Posterior vena cava (tissue), 2 donors: ENCODE results near the gene TSG101. TPM values are rescaled to one million over a fixed set of nuclear protein-coding genes. Genes with fewer than 3 reads are reported as not detected.

Source experiments
- DNase-seq: peaks from one replicate; pipeline ENCODE4 v3.0.0-alpha.2; 2020; ENCODE audit warnings: low spot score
- intact Hi-C, 2 donors: fragments of 100-400 bp; cut with DNase I; formaldehyde crosslinking; loops; one replicate each; pipeline versions ENCODE4 v1.14.1 to v1.14.2; 2022 to 2023
- total RNA-seq, 2 donors: library from RNA; stranded (reverse); fragmentation: NEBNext Ultra II Directional; extraction: Animal tissue kit (Norgen Biotek cat#: 25700); gene quantifications; one replicate each; pipeline ENCODE4 v1.2.1, GENCODE V29; 2021
- donor health status: DM: yes; HTN: yes; CAD: no.
- donor health status: DM: yes; HTN: yes; CAD: no.

Gene TSG101
- total RNA-seq, 2 donors from 2014 or later: 43.9 to 44.2 TPM

- DNase-seq: no peak
- intact Hi-C loops: no loop called here
Measured at GRCh38 chr11:18495703-18496102, 31.0 kb downstream of the TSG101 start.

- no peak for DNase-seq
- intact Hi-C loops: no loop called here
Measured at GRCh38 chr11:18495271-18495670, 31.5 kb downstream of the TSG101 start.

GRCh38 chr11:18493310-18493709, 33.4 kb downstream of the TSG101 start:
- no peak for DNase-seq
- intact Hi-C loops: no loop called here

- intact Hi-C loops: no loop called here
Measured at GRCh38 chr11:18492888-18493287, 33.9 kb downstream of the TSG101 start.

GRCh38 chr11:18491924-18492323, 34.8 kb downstream of the TSG101 start:
- intact Hi-C loops: no loop called here
- DNase-seq: no peak

More at GRCh38 chr11:18492888-18493287, 33.9 kb downstream of the TSG101 start:
- no peak for DNase-seq

GRCh38 chr11:18490736-18491485, 35.8 kb downstream of the TSG101 start:
- no peak for DNase-seq
- intact Hi-C loops: no loop called here

GRCh38 chr11:18490319-18490718, 36.4 kb downstream of the TSG101 start:
- no peak for DNase-seq
- intact Hi-C loops: no loop called here

- intact Hi-C loops: no loop called here
- no peak for DNase-seq
Measured at GRCh38 chr11:18485913-18486528, 40.7 kb downstream of the TSG101 start.

- DNase-seq: no peak
Measured at GRCh38 chr11:18479063-18479462, 47.7 kb downstream of the TSG101 start.

GRCh38 chr11:18472587-18472986, 54.2 kb downstream of the TSG101 start:
- DNase-seq: no peak
- intact Hi-C loops: no loop called here

More at GRCh38 chr11:18479063-18479462, 47.7 kb downstream of the TSG101 start:
- intact Hi-C loops: no loop called here

- no peak for DNase-seq
- intact Hi-C loops: no loop called here
Measured at GRCh38 chr11:18471995-18472394, 54.7 kb downstream of the TSG101 start.

GRCh38 chr11:18468961-18469360, 57.8 kb downstream of the TSG101 start:
- no peak for DNase-seq
- intact Hi-C loops: no loop called here

- no peak for DNase-seq
- intact Hi-C loops: no loop called here
Measured at GRCh38 chr11:18468059-18468458, 58.7 kb downstream of the TSG101 start.

GRCh38 chr11:18466402-18466801, 60.3 kb downstream of the TSG101 start:
- intact Hi-C loops: no loop called here
- DNase-seq: no peak

- intact Hi-C loops: no loop called here
- DNase-seq: no peak
Measured at GRCh38 chr11:18463439-18463838, 63.3 kb downstream of the TSG101 start.

GRCh38 chr11:18461909-18462308, 64.8 kb downstream of the TSG101 start:
- DNase-seq: no peak
- intact Hi-C loops: no loop called here

GRCh38 chr11:18459634-18460033, 67.1 kb downstream of the TSG101 start:
- intact Hi-C loops: no loop called here
- DNase-seq: no peak

GRCh38 chr11:18457450-18457849, 69.3 kb downstream of the TSG101 start:
- DNase-seq: no peak
- intact Hi-C loops: no loop called here

GRCh38 chr11:18455686-18456372, 70.9 kb downstream of the TSG101 start, which contains the start of gene LDHAL6A:
LDHAL6A (plus strand) TSS chr11:18455856; CDS start chr11:18456681, 825 bp downstream.
- DNase-seq: no peak
- intact Hi-C loops: no loop called here

GRCh38 chr11:18452927-18453326, 73.8 kb downstream of the TSG101 start:
- DNase-seq: no peak
- intact Hi-C loops: no loop called here
